Right forelimb (tissue), 1 donor: Measurements from ENCODE around the gene BST1.

Experiments
- DNase-seq: peaks from one replicate; pipeline ENCODE4 v3.0.0-alpha.2; 2018

The BST1 gene

DNA sequence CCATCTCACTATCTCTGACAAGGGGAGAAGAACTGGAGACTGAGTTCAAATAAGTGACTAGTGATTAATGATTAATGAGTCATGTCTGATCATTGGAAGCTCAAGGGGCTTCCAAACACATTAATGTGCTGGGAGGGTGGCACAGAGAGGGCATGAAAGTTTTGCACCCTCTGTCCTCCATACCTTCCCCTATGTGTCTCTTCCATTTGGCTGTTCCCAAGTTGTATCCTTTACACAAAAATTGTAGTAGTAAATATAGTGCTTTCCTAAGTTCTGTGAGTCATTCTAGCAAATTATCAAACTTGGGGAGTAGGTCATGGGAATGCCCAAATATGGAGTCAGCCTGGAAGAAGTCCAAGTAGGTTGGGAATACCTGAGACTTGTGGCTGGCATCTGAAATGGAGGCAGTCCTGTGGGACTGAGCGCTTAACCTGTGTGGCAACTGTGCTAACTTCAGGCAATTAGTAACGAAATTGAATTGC lies 25.3 kb upstream of the BST1 start:
- DNase-seq, result no peak

DNA sequence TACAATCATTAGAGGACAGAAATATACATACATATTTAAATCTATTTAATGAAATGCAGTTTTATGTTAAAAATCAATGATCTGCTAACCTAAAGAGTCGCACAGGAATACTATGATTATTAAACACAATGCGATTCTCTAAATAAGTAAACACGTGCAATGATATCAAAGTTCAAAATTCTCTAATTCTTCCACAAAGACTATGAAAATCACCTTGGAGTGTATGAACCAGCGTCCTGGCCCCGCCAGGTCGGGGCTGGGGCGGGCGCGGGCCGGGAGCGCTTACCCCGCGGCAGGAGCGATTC lies 21.8 kb upstream of the BST1 start:
- no peak for DNase-seq

DNA sequence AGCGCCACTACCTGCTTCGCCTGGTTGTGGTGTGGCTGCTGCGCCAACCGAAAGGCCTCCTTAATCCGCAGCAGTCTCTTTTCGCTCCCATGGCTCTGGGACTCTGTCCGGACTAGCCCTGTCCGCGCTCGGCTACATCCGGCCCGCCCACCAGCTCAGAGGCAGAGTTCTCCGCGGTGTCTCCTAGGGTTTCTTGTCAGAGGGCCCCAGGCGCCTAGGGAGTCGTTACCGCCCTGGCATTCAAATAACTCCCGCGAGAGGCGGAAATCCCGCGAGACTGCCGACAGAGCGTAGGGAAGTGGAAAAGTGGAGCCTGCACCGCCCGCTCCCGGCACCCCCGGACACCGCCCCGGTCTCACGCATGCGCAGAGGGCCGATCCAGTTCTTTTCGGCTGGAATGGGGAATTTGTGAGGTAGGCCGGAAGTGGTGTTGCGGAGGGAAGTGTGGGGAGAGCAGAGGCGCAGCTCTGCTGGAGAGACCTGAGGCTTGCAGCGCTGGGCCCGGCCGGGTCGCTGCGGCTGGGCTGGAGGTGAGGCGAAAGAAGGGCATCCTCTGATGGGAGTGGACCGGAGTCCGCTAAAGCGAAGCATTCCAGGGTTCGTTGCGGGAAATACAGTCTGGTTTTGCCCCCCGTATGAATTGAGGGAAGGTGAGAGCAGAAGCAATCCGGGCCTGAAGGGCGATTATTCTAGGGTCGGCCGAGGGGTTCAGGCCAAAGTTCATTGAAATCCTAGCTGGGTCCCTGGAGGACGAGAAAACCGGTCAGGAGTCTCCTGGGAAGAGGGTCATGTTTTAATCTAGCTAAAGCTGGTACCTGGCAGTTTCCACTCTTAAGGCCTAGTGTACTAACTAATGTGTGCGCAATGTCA lies 21.3 kb upstream of the BST1 start, which contains the start of gene FAM200B:
Gene FAM200B, plus strand, starts transcription at position 456 of the 870 bp plus-strand sequence. CDS start 5,151 bp downstream, outside the sequence.
- DNase-seq, result peak; percentile 100

DNA sequence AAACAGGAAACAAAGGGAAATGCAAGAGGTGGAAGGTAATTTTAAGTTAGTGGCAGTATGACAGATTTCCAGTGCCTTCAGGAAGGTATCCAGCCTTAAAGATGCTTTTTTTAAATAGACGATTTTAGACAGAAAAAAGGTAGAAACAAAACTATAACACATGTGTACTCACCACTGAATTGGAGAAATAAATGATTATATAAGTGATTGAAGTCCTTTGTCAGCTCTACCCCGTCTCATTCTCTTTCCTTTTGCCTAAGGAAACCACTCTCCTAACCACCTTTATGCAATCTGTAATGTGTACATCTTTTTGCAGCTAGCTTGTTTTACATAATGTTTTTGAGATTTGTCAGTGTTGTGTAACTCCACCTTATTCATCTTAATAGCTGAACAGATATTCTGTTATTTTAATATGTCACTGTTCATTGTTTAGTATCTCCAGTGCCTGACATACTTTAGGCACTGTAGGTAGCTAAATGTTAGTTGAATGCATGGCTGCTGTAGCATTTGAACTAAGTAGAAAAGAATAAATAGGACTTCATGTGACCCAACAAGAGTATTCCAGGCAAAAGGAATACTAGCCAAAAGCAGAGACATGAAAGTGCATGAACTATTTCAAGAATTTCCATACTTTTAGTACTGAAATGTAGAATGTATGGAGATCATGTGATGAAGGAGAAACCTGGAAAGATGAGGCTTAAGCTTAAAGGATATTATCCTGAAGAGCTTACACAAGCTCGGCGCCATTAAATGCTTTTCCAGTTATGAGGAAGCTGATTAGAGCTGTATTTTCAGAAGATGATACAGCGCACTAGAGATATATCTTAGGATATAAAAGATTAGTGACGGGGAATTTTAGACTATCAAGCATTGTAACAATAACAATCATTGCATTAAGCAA lies 20.4 kb upstream of the BST1 start:
- no peak for DNase-seq

DNA sequence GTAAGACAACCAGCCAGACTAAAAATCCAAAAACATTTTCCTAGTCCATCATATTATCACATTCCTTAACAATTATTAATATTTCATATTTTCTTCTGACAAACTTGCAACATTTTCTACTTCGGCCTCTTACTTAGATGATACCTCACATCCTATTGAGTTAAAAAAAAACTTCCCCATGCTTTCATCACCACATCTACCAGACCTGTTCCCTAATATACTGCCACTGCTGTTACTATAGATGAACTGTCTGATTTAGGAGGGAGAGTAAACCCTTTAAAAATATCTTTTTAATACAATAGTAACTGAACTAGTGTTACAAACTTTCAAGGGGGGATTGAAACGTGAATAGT lies 19.7 kb upstream of the BST1 start:
- DNase-seq, result no peak

DNA sequence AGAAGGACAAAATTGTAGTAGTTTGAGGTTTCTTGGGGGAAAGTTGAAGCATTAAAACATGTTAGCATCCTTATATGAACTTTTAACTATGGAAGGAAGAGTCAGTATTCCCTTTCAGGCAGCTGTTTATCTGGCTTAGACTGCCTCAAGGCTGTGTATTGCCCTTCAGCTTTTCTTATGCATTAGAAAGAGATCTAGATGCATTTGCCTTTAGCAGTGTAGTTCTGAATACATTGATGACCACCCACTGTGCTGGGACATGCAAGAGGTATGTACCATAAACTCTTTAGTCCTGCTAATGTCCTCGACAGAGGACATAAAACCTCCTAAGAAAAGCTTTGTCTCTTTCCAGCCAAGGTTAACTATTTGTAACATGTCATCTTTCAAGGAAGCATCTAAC lies 18.4 kb upstream of the BST1 start:
- no peak for DNase-seq

DNA sequence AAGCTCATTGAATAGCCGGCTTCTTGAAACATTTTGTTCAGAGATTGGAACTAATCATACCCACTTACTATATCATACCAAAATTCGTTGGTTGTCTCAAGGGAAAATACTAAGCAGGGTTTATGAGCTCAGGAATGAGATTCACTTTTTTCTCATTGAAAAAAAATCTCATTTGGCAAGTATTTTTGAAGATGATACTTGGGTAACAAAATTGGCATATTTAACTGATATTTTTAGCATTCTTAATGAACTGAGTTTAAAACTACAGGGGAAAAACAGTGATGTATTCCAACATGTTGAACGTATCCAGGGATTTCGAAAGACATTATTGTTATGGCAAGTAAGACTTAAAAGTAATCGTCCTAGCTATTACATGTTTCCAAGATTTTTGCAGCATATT lies 14.8 kb upstream of the BST1 start:
- DNase-seq, result no peak

DNA sequence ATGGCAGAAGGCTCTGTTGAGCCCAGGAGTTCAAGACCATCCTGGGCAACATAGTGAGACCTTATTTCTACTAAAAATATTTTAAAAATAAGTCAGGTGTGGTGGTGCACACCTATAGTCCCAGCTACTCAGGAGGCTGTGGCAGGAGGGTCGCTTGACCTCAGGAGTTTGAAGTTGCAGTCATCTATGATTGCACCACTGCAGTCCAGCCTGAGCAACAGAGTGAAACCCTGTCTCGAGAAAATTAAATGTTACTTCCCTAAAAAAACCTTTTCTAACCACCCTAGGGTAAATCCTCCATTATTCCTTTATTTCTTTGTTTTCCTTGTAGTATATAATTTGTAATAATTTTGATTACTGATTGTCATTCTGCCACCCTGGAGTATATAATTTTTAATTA lies 13.3 kb upstream of the BST1 start:
- DNase-seq, result no peak

DNA sequence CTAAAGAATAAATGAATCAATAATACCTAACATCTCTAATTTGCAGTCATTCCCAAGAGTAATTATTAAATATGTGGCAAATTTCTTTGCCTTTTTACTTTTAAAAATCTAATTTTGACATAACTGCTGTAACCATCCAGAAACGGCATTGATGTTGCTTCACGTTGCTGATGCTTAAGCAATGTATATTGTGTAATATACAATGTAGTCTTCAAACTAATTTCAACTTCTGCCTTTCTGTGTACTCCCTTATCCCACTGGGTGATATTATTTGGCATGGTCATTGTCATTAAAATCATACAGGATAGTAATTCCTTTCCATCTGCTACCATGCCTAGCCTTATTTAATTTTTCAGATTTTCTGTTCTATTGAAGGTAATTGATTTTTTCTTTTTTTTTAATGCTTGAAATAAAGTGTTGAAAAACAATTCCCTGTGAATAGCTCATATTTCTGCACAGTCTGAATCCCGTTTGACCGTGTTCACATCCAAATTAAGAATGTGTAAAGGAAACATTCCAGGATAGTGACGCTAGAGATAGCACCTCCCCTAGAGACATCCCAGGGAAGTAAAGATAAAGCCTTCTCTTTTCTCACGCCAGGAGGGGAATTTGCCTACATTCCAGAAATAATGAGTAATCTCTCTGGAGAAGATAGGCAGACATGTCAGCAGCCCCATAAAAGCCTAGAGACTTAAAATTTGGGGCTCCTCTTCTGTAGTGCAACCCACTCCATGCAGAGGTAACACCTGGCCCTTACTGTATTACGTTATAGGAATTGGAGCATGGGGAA lies 12.7 kb upstream of the BST1 start:
- no peak for DNase-seq

DNA sequence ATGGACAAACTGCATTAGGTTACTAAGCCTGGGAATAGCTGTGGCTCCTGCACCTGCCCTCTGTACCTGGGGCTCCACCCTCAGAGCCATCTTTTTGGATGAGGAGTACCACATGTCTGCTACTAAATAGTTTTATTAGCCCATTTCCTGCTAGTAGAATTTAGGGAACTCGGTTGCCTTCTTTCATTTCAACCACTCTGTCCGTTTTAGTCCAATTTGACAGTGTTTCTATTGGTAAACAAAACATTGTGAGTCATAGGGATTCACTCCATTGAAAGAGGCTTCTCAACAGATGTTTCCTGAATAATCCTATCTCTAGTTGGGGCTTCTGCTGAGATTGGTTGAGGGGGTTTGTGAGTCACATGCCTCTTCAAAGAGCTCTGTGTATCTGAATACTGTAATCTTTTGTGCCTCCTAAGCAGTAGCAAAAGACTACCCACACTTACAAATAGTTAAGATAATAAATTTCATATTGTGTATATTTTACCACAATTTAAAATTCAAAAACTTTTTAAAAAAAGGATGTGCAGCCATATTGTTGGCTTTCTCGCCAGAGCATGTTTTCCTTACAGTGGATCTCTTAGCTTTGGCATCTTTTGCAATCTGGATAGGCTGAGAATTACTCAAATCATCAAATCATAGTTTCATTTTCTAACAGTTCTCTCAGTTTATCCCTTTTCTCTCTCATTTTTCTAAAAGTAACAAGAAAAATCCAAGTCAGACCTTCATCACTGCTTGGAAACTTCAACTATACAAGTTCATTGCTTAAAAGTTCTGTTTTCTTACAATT lies 11.3 kb upstream of the BST1 start:
- no peak for DNase-seq

DNA sequence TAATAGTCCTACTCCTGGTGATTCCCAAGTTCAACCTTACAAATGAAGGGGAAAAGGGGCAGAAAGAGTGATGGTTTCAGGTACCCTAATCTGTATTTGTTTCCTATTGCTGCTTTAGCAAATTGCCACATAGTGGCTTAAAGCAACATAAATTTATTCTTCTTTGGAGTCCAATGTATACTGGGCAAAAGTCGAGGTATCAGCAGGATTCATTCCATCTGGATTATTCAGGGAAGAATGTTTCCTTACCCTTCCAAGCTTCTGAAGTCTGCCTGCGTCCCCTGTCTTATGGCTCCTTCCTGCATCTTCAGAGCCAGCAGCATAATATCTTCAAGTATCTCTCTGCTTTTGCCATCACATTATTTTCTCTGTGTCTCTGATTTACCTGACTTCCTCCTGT lies 10.3 kb upstream of the BST1 start:
- DNase-seq, result no peak

DNA sequence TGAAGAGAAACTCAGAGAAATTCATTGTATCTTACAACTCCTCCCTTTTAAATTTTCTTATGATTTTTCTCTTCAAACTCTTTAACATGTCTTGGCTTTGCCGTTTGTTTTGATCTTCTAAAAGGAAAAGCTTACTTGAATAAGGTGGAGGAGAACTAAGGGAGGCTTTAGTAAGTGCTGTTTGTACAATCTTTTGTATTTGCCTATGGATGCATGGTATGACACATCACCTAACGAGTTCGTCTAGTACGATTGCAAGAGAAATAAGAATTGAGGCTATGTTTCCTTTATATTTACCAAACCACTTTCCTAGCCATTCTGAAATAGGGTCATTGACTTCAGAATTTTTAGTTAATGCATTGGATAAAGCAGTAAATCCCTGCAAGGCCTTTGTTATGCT lies 8.4 kb upstream of the BST1 start:
- no peak for DNase-seq

DNA sequence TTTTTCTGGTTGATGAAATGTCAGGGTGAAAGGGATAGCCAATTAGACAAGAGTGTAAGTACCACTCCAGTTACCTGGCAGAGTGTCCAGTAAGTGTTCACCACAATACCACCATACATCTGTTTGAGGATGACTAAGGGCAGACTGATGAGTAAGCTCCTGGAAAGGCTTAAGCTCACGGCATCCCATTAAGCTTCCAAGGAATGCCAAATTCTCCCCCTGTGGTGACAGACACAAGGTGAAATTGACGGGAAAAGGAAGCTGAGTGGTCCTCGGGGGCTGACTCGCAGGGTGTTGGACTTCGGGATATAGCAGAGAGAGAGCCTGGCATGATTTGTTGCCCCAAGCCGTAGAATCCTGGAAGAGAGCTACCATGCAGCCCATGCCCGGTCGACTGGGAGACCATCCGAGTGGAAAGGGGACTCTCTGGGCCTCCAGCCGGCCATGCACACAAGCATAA lies 7.6 kb upstream of the BST1 start:
- DNase-seq, result no peak

DNA sequence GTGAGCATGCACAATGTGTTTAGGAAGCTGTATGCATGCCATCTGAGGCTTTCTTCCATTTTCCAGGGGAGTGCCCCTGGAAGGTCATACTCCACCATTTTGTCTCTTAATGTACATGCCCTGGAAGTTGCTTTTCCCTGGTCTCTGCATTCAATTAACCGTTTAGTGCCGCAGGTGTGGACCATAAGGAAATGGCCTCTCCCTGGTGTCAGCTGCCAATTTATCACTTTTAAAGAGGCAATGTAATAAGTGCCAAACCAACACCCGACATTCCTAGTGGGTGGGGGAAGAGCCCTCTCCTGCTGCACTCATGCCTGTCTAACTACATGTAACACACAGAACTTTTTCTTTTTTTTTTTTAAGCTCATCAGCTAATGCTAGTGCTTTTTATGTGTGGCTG lies 7.1 kb upstream of the BST1 start:
- DNase-seq, result no peak

DNA sequence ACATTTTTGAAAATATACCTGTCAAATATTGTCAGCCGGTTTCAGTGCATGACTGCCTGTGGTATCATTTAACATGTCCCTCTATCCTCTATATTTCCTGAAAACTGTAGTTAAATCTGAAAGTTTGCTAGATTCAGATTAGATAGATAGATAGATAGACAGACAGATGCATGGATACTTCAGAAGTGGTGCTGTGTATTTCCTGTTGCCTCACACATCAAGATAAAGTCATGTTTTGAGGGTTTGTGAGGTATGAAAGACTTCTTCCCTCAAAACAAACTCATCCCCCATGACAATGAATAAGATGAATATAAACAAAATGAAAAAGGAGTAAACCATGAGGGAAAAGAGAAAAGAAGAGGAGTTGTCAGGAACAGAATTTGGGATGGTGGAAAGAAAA lies 6.0 kb upstream of the BST1 start:
- DNase-seq, result no peak

DNA sequence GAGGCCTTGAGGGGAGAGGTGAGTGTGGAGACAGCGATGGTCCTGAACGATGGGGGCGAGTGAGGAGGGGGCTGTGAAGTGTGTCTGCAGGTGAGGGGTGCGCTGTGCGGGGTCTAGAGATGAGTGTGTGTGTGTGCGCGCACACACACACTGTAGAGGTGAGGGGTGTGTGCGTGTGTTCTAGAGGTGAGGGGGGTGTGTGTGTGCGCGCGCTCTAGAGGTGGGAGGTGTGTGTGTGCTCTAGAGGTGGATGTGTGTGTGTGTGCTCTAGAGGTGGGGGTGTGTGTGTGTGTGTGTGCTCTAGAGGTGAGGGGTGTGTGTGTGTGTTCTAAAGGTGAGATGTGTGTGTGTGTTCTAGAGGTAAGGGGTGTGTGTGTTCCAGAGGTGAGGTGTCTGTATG lies 574 bp downstream of the BST1 start:
- no peak for DNase-seq

DNA sequence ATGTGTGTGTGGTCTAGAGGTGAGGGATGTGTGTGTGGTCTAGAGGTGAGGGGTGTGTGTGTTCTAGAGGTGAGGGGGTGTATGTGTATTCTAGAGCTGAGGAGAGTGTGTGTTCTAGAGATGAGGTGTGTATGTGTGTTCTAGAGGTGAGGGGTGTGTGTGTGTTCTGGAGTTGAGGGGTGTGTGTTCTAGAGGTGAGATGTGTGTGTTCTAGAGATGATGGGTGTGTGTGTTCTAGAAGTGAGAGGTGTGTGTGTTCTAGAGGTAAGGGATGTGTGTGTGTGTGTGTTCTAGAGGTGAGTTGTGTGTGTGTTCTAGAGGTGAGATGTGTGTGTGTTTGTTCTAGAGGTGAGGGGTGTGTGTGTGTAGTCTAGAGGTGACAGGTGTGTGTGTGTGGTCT lies 1.3 kb downstream of the BST1 start:
- DNase-seq, result no peak

DNA sequence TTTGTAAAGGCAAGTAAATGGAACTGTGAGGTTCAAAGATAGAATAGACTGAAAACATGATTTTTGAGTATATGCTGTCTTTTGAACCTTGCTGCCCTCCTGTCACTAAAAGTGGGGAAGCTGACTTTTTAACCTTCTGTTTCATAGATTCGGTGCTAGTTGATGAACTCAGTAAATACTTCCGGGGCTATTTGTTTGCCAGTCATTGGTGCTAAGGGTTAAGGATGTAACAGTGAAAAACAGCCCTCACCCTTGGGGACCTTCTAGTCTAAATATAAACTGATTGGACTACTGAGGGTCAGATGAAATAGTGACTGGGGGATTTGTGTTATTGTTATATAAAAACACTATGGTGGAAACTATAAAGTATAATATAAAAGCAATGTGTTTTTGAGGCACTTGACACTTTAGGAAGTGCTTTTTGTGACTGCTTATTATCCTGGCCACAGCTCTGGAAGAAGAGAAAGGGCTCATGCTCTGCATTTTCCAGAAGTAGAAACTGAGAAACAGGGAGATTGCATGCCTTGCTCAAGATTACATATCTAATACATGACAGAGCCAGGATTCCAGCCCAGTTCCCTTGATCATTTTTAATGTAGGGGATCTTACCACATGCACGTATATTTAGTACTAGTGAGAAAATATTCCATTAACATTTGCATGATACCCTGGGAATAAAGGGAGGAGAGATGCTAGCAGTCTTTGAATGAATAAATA lies 3.9 kb downstream of the BST1 start:
- DNase-seq, result no peak

DNA sequence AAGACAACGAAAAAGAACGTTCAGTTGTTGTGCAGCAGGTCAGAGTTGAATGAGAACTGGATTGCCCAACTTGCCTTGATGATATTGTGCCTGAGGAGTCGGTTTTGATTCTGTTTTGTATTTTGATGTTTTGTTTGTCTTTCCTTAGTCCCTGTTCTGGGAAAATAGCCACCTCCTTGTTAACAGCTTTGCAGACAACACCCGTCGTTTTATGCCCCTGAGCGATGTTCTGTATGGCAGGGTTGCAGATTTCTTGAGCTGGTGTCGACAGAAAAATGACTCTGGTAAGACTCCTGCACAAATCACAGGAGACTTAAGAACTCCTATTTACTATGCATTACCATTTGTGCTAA lies 4.5 kb downstream of the BST1 start:
- no peak for DNase-seq

DNA sequence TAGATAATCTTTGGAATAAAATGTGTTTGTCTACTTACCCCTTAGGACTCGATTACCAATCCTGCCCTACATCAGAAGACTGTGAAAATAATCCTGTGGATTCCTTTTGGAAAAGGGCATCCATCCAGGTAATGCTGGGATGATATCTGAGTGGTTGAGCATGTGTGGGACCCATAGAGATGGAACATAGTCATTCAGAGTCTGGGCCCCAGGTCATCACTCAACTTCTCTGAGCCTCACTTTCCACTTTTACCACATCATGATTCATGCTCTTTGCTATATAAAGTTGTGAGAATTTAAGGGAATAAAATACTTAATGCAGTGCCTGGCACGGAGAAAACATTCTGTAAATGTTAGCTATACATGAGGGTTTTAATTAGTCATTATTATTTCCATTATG lies 8.9 kb downstream of the BST1 start:
- DNase-seq, result no peak

DNA sequence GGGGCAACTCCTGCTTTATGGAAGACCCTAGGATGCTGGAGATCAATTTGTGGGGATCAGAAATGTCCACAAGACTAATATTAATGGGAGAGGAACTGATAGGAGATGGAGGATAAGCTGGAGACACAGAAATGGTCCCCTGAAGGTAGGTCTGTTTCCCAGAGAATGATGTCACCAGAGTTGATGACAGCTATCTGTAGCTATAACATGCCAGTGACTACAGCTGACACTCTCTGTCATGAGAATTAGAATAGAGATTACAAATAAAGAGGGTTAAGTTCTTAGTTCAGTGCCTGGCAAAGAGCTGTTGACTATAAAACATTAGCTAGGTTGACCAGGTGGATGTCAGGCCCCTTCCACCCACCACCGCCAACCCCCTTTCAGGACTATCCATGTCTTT lies 9.3 kb downstream of the BST1 start:
- no peak for DNase-seq

DNA sequence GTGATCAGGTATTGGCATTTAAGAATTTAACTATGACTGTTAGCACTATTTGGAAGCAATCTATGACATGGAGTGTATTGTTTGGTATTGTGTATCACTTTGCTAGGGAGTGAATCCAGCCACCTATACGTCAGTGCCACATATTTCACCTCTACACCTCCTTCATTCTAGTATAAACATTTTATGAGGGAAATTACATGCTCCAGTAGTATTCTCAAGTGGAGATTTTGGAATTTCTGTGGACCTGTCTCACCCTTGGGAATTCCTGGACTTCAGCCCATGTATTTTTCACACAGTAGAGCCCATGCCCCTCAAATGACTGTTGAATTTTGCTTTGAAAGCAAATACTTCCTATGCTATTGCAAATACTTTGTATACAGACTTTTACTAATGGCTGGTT lies 11.3 kb downstream of the BST1 start:
- DNase-seq, result no peak
